C4-2B (cell line): Measurements from ENCODE around the gene SLC25A48.

Source experiments
- CTCF ChIP-seq: fragments of 450-650 bp; conservative IDR thresholded peaks from 2 replicates; pipeline ENCODE4 v1.5.1; 2017; ENCODE audit warnings: mild to moderate bottlenecking
- ZFX ChIP-seq: fragments of 450-650 bp; IDR thresholded peaks from 2 replicates; pipeline ENCODE4 v1.6.1; 2017

- TF ChIP-seq ZFX (no peak), CTCF (no peak)
These were observed 8.3 kb downstream of the SLC25A48 start for GRCh38 chr5:135842737-135843136.
